ENCODE data around the gene KCNAB2.

KCNAB2 gene

GRCh38 chr1:6077506-6077905, 31.8 kb downstream of the KCNAB2 start:
- no peak for DNase-seq (ENCODE audit: low read depth in 2 of 2, low spot score in 1 of 2)

- DNase-seq (ENCODE audit: low read depth in 2 of 2, low spot score in 1 of 2): no peak
Observed at GRCh38 chr1:6077919-6078318, 32.2 kb downstream of the KCNAB2 start.

GRCh38 chr1:6080469-6080868, 34.8 kb downstream of the KCNAB2 start:
- no peak for DNase-seq (ENCODE audit: low read depth in 2 of 2, low spot score in 1 of 2)

GRCh38 chr1:6081901-6082300, 36.2 kb downstream of the KCNAB2 start:
- no peak for DNase-seq (ENCODE audit: low read depth in 2 of 2, low spot score in 1 of 2)

- DNase-seq (ENCODE audit: low read depth in 2 of 2, low spot score in 1 of 2): no peak
Observed at GRCh38 chr1:6082430-6082971, 36.8 kb downstream of the KCNAB2 start.

GRCh38 chr1:6083385-6083784, 37.7 kb downstream of the KCNAB2 start:
- no peak for DNase-seq (ENCODE audit: low read depth in 2 of 2, low spot score in 1 of 2)

- no peak for DNase-seq (ENCODE audit: low read depth in 2 of 2, low spot score in 1 of 2)
Observed at GRCh38 chr1:6083801-6084446, 38.2 kb downstream of the KCNAB2 start.

- DNase-seq (ENCODE audit: low read depth in 2 of 2, low spot score in 1 of 2): no peak
Observed at GRCh38 chr1:6084781-6085495, 39.2 kb downstream of the KCNAB2 start.

GRCh38 chr1:6085666-6086065, 40.0 kb downstream of the KCNAB2 start:
- DNase-seq (ENCODE audit: low read depth in 2 of 2, low spot score in 1 of 2): no peak

GRCh38 chr1:6086358-6086757, 40.7 kb downstream of the KCNAB2 start:
- DNase-seq (ENCODE audit: low read depth in 2 of 2, low spot score in 1 of 2): no peak

- no peak for DNase-seq (ENCODE audit: low read depth in 2 of 2, low spot score in 1 of 2)
Observed at GRCh38 chr1:6086762-6087376, 41.2 kb downstream of the KCNAB2 start.

GRCh38 chr1:6087377-6087772, 41.7 kb downstream of the KCNAB2 start:
- DNase-seq (ENCODE audit: low read depth in 2 of 2, low spot score in 1 of 2): no peak

GRCh38 chr1:6087958-6088357, 42.3 kb downstream of the KCNAB2 start:
- DNase-seq (ENCODE audit: low read depth in 2 of 2, low spot score in 1 of 2): no peak

- no peak for DNase-seq (ENCODE audit: low read depth in 2 of 2, low spot score in 1 of 2)
Observed at GRCh38 chr1:6088956-6089355, 43.3 kb downstream of the KCNAB2 start.

GRCh38 chr1:6090288-6090687, 44.6 kb downstream of the KCNAB2 start:
- no peak for DNase-seq (ENCODE audit: low read depth in 2 of 2, low spot score in 1 of 2)

GRCh38 chr1:6090996-6091822, 45.5 kb downstream of the KCNAB2 start:
- DNase-seq (ENCODE audit: low read depth in 2 of 2, low spot score in 1 of 2): no peak

GRCh38 chr1:6091823-6092109, 46.1 kb downstream of the KCNAB2 start:
- no peak for DNase-seq (ENCODE audit: low read depth in 2 of 2, low spot score in 1 of 2)

- no peak for DNase-seq (ENCODE audit: low read depth in 2 of 2, low spot score in 1 of 2)
Observed at GRCh38 chr1:6092211-6092610, 46.5 kb downstream of the KCNAB2 start.

GRCh38 chr1:6093071-6093470, 47.4 kb downstream of the KCNAB2 start:
- DNase-seq (ENCODE audit: low read depth in 2 of 2, low spot score in 1 of 2): no peak

- DNase-seq (ENCODE audit: low read depth in 2 of 2, low spot score in 1 of 2): no peak
Observed at GRCh38 chr1:6093611-6094010, 47.9 kb downstream of the KCNAB2 start.

- no peak for DNase-seq (ENCODE audit: low read depth in 2 of 2, low spot score in 1 of 2)
Observed at GRCh38 chr1:6094246-6094645, 48.6 kb downstream of the KCNAB2 start.
